ENCODE results near the gene ALDH16A1. TPM values are rescaled to one million over a fixed set of nuclear protein-coding genes. Genes with fewer than 3 reads are reported as not detected.

Gene ALDH16A1
- total and polyA plus RNA-seq, 10 of the 15 experiments (the other 5 are each of a cell fraction or from before 2014, with no cell fraction given) = 1.7 to 49.3 (median 18.1) TPM

- TF ChIP-seq ELK1 (IDR thresholded peaks at IDR 0.05; ENCODE audit: low read depth, low read length) = no peak
- no peak for TF ChIP-seq SUPT20H (IDR thresholded peaks at IDR 0.05; ENCODE audit: borderline replicate concordance, control insufficient read depth, low read depth, low read length)
- peak; percentile 94 for TF ChIP-seq SMAD5 (IDR thresholded peaks at IDR 0.05; ENCODE audit: low read depth)
- TF ChIP-seq GATAD2B (conservative IDR thresholded peaks at IDR 0.05; ENCODE audit: low read depth) = no peak
- no peak for TF ChIP-seq ZZZ3 (IDR thresholded peaks at IDR 0.05; ENCODE audit: control insufficient read depth, insufficient read length, low read depth)
- TF ChIP-seq PAX5 (IDR thresholded peaks at IDR 0.05; ENCODE audit: borderline replicate concordance, low read depth, low read length) = 0 out of 2 replicates have a peak, but pooled peaks have one; percentile 6
- TF ChIP-seq EZH2 (IDR thresholded peaks at IDR 0.05; ENCODE audit: borderline replicate concordance, control insufficient read depth, low read depth, low read length) = no peak
- no peak; a peak in 1 of 4 replicates for TF ChIP-seq CEBPB (IDR thresholded peaks at IDR 0.05; ENCODE audit: borderline replicate concordance in 1 of 2, low read depth in 2 of 2, low read length in 2 of 2)
- TF ChIP-seq MLLT1 (IDR thresholded peaks at IDR 0.05) = no peak
- no peak for TF ChIP-seq SRF (IDR thresholded peaks at IDR 0.05; ENCODE audit: low read depth in 2 of 2, low read length in 2 of 2)
- TF ChIP-seq NKRF (conservative IDR thresholded peaks at IDR 0.05) = no peak
- no peak for TF ChIP-seq TBL1XR1 (IDR thresholded peaks at IDR 0.05; ENCODE audit: low read depth, low read length)
- TF ChIP-seq TARDBP (IDR thresholded peaks at IDR 0.05; ENCODE audit: borderline replicate concordance) = no peak
- no peak for TF ChIP-seq REST (IDR thresholded peaks at IDR 0.05; ENCODE audit: low read depth, low read length)
- no peak for TF ChIP-seq MYC (IDR thresholded peaks at IDR 0.05; ENCODE audit: insufficient read depth, insufficient read length, insufficient replicate concordance, low read length, severe bottlenecking)
- TF ChIP-seq ZBTB4 (CRISPR knock-in tag; IDR thresholded peaks at IDR 0.05) = peak; percentile 58; the same call in 1 of the 2 replicates
Observed at GRCh38 chr19:49492573-49493405, 39.8 kb downstream of the ALDH16A1 start (continued).

Measured in GM12878 (cell line).